Stimulated activated CD8-positive, alpha-beta memory T cell treated with anti-CD3 and anti-CD28 coated beads, Interleukin-7, amount 100 ng/mL, for 1 hour (primary cell): Measurements from ENCODE around the gene GFPT2.
A peak's percentile ranks its signal among the peaks of the same experiment; 100 is the strongest.
"Not testable (repeated sequence)": the region's sequence is repeated elsewhere in the genome, so short reads cannot be mapped to it uniquely, and the experiment has no call there.

Source experiments
- DNase-seq, 2 donors: peaks; one replicate each; pipeline ENCODE4 v3.0.0-alpha.2; 2020; ENCODE audit warnings: low read depth in 2 of 2

GFPT2 gene

GRCh38 chr5:180304431-180305375 lies 48.4 kb downstream of the GFPT2 start:
- no peak for DNase-seq

GRCh38 chr5:180304016-180304292 lies 49.2 kb downstream of the GFPT2 start:
- no peak for DNase-seq

- DNase-seq: no peak
Observed at GRCh38 chr5:180303226-180304015, 49.7 kb downstream of the GFPT2 start.

GRCh38 chr5:180302256-180302655 lies 50.9 kb downstream of the GFPT2 start:
- DNase-seq: no peak

GRCh38 chr5:180301253-180301652 lies 51.9 kb downstream of the GFPT2 start:
- no peak for DNase-seq

- no peak for DNase-seq
Observed at GRCh38 chr5:180299526-180299925, 53.6 kb downstream of the GFPT2 start.

GRCh38 chr5:180299014-180299413 lies 54.1 kb downstream of the GFPT2 start:
- DNase-seq: not testable (repeated sequence)

GRCh38 chr5:180297587-180298282 lies 55.4 kb downstream of the GFPT2 start:
- no peak for DNase-seq

GRCh38 chr5:180296771-180297170 lies 56.4 kb downstream of the GFPT2 start:
- no peak for DNase-seq

GRCh38 chr5:180294913-180295555 lies 58.1 kb downstream of the GFPT2 start:
- no peak for DNase-seq

GRCh38 chr5:180294411-180294810 lies 58.7 kb downstream of the GFPT2 start:
- no peak for DNase-seq

- DNase-seq: peak; percentile 60 to 70
Observed at GRCh38 chr5:180291943-180292831, 60.9 kb downstream of the GFPT2 start, which contains the start of gene MAPK9. TSS of gene MAPK9 (minus strand) at chr5:180292083. CDS start at chr5:180280561, 11,522 bp downstream.

GRCh38 chr5:180291234-180291940 lies 61.7 kb downstream of the GFPT2 start:
- DNase-seq: no peak

GRCh38 chr5:180290568-180291233 lies 62.4 kb downstream of the GFPT2 start:
- DNase-seq: no peak

- DNase-seq: no peak
Observed at GRCh38 chr5:180289966-180290365, 63.2 kb downstream of the GFPT2 start.

- DNase-seq: no peak
Observed at GRCh38 chr5:180289433-180289832, 63.7 kb downstream of the GFPT2 start.

GRCh38 chr5:180287868-180288267 lies 65.3 kb downstream of the GFPT2 start:
- no peak for DNase-seq

- DNase-seq: no peak
Observed at GRCh38 chr5:180287404-180287803, 65.7 kb downstream of the GFPT2 start.

- DNase-seq: no peak
Observed at GRCh38 chr5:180284149-180284548, 69.0 kb downstream of the GFPT2 start.
